ENCODE measurements around the gene ATP23.

The ATP23 gene

DNA sequence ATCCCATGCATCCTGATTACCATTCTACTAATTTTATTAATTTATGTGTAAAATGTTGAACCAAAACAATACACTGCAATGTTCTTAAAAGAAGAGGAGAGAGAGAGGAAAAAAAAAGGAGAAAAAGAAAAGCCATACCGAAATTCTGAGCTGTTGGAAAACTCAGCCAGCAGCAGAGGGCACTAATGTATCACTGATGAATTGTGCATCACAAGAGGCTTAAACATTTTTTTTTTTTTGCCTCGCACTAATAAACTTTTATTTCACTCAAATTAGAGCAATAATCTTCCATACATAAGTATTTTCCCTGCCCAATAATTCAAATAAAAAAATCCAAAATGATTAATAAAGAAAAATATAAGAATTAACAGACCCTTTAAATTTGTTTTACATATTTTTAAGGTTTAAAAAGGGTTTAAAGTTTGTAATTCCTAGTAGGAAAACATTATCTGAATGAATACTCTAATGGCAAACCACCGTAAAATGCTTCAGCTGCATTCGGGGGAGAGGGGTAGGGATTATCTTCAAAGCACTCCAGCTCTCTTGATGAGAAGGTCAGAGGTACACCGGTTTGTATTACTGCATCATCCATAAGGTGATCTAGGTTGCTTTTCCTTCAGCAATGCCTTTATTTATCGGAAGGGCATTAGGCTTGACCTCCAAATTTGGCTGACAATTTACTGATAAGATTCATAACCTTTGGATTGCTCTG is 41.9 kb downstream of the ATP23 start:
- Histone ChIP-seq H3K79me2 (ENCODE audit: low read length) (no peaks in the 10 kb centered on the region), H4K20me1 (ENCODE audit: insufficient read depth, low read length) (no peaks in the 10 kb centered on the region), H3K36me3 (replicated peaks; ENCODE audit: low read depth, low read length) (no peaks in the 10 kb centered on the region), H3K27ac (ENCODE audit: low read length) (no peak overlapping the region), H3K4me1 (ENCODE audit: low read length) (peaks cover 8% of the 10 kb centered on the region), H3K9ac (ENCODE audit: low read length) (no peak overlapping the region), H3K27me3 (ENCODE audit: low read depth, low read length) (no peaks in the 10 kb centered on the region), H3K9me3 (ENCODE audit: insufficient read depth, low read length) (no peaks in the 10 kb centered on the region), H3K4me3 (ENCODE audit: low read length) (no peak overlapping the region), H2AFZ (ENCODE audit: low read depth, low read length) (no peak overlapping the region), H3K4me2 (ENCODE audit: low read length) (no peak overlapping the region)
- TF ChIP-seq, protein P1, sequence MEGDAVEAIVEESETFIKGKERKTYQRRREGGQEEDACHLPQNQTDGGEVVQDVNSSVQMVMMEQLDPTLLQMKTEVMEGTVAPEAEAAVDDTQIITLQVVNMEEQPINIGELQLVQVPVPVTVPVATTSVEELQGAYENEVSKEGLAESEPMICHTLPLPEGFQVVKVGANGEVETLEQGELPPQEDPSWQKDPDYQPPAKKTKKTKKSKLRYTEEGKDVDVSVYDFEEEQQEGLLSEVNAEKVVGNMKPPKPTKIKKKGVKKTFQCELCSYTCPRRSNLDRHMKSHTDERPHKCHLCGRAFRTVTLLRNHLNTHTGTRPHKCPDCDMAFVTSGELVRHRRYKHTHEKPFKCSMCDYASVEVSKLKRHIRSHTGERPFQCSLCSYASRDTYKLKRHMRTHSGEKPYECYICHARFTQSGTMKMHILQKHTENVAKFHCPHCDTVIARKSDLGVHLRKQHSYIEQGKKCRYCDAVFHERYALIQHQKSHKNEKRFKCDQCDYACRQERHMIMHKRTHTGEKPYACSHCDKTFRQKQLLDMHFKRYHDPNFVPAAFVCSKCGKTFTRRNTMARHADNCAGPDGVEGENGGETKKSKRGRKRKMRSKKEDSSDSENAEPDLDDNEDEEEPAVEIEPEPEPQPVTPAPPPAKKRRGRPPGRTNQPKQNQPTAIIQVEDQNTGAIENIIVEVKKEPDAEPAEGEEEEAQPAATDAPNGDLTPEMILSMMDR (IDR thresholded peaks at IDR 0.05; ENCODE audit: low read depth, low read length) = peak; percentile 73
- no peak for TF ChIP-seq EZH2phosphoT487 (IDR thresholded peaks at IDR 0.05; ENCODE audit: low read depth)

- Histone ChIP-seq H3K27ac (ENCODE audit: low read length) (no peak overlapping the region), H3K9ac (ENCODE audit: low read length) (no peak overlapping the region), H3K4me3 (ENCODE audit: low read length) (no peak overlapping the region), H3K27me3 (ENCODE audit: low read depth, low read length) (no peaks in the 10 kb centered on the region), H3K36me3 (replicated peaks; ENCODE audit: low read depth, low read length) (no peaks in the 10 kb centered on the region), H2AFZ (ENCODE audit: low read depth, low read length) (no peak overlapping the region), H4K20me1 (ENCODE audit: insufficient read depth, low read length) (no peaks in the 10 kb centered on the region), H3K4me1 (ENCODE audit: low read length) (peaks cover 8% of the 10 kb centered on the region), H3K9me3 (ENCODE audit: insufficient read depth, low read length) (no peaks in the 10 kb centered on the region), H3K79me2 (ENCODE audit: low read length) (no peaks in the 10 kb centered on the region), H3K4me2 (ENCODE audit: low read length) (no peak overlapping the region)
- TF ChIP-seq EZH2phosphoT487 (IDR thresholded peaks at IDR 0.05; ENCODE audit: low read depth) = no peak
- TF ChIP-seq, protein P1 (IDR thresholded peaks at IDR 0.05; ENCODE audit: low read depth, low read length) = no peak
Measured at GRCh38 chr12:57983858-57984505, 42.6 kb downstream of the ATP23 start.

- no peak overlapping the region for H2AFZ ChIP-seq (ENCODE audit: low read depth, low read length)
- H3K9me3 ChIP-seq (ENCODE audit: insufficient read depth, low read length) = no peaks in the 10 kb centered on the region
- H3K27me3 ChIP-seq (ENCODE audit: low read depth, low read length) = no peaks in the 10 kb centered on the region
- H3K36me3 ChIP-seq (replicated peaks; ENCODE audit: low read depth, low read length) = no peaks in the 10 kb centered on the region
- H3K79me2 ChIP-seq (ENCODE audit: low read length) = no peaks in the 10 kb centered on the region
- no peaks in the 10 kb centered on the region for H4K20me1 ChIP-seq (ENCODE audit: insufficient read depth, low read length)
- no peak overlapping the region for H3K9ac ChIP-seq (ENCODE audit: low read length)
- no peak overlapping the region for H3K4me3 ChIP-seq (ENCODE audit: low read length)
- TF ChIP-seq, protein P1 (IDR thresholded peaks at IDR 0.05; ENCODE audit: low read depth, low read length) = no peak
- TF ChIP-seq EZH2phosphoT487 (IDR thresholded peaks at IDR 0.05; ENCODE audit: low read depth) = no peak
- H3K4me2 ChIP-seq (ENCODE audit: low read length) = no peak overlapping the region
- no peak overlapping the region for H3K27ac ChIP-seq (ENCODE audit: low read length)
- H3K4me1 ChIP-seq (ENCODE audit: low read length) = peaks cover 8% of the 10 kb centered on the region
Measured at GRCh38 chr12:57984629-57985151, 43.3 kb downstream of the ATP23 start.

- no peak overlapping the region for H3K27ac ChIP-seq (ENCODE audit: low read length)
- no peaks in the 10 kb centered on the region for H3K27me3 ChIP-seq (ENCODE audit: low read depth, low read length)
- H3K9ac ChIP-seq (ENCODE audit: low read length) = no peak overlapping the region
- H3K4me3 ChIP-seq (ENCODE audit: low read length) = no peak overlapping the region
- no peak overlapping the region for H2AFZ ChIP-seq (ENCODE audit: low read depth, low read length)
- H3K36me3 ChIP-seq (replicated peaks; ENCODE audit: low read depth, low read length) = no peaks in the 10 kb centered on the region
- H4K20me1 ChIP-seq (ENCODE audit: insufficient read depth, low read length) = no peaks in the 10 kb centered on the region
- H3K4me1 ChIP-seq (ENCODE audit: low read length) = peaks cover 8% of the 10 kb centered on the region
- TF ChIP-seq EZH2phosphoT487 (IDR thresholded peaks at IDR 0.05; ENCODE audit: low read depth) = no peak
- TF ChIP-seq, protein P1 (IDR thresholded peaks at IDR 0.05; ENCODE audit: low read depth, low read length) = no peak
- H3K79me2 ChIP-seq (ENCODE audit: low read length) = no peaks in the 10 kb centered on the region
- no peaks in the 10 kb centered on the region for H3K9me3 ChIP-seq (ENCODE audit: insufficient read depth, low read length)
- H3K4me2 ChIP-seq (ENCODE audit: low read length) = no peak overlapping the region
Measured at GRCh38 chr12:57985685-57986084, 44.3 kb downstream of the ATP23 start.

All from OCI-LY3 (cell line).